Left hindlimb (tissue), 1 donor: ENCODE measurements around the gene CUL4A.
"Not testable (repeated sequence)": the region's sequence is repeated elsewhere in the genome, so short reads cannot be mapped to it uniquely, and the experiment has no call there.

Source experiments
- DNase-seq: peaks from one replicate; pipeline ENCODE4 v3.0.0-alpha.2; 2018

CUL4A gene

DNA sequence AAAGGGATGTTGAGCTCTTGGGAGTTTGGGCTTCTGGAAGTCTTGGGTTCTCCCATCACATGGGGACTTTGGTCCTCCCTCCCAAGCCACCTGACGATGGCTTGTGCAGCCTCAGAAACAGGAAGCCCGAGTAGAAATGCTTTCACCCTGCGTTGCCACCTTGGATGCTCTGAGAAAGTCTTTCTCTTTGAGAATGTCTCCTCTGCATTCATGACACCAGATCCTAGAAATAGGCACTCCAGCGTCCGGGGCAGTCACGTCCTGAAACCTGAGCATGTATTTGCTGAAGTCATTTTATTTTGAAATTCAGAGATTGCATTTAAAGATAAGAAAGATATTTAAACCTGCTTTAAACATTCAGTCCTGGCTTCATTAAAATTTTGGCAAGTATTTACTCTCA, 34.4 kb downstream of the CUL4A start:
- no peak for DNase-seq

GRCh38 chr13:113245849-113246796, 36.7 kb downstream of the CUL4A start:
- no peak for DNase-seq

GRCh38 chr13:113252516-113253095, 43.2 kb downstream of the CUL4A start:
- no peak for DNase-seq

- DNase-seq: not testable (repeated sequence)
These were observed 48.5 kb downstream of the CUL4A start for GRCh38 chr13:113257908-113258307.

DNA sequence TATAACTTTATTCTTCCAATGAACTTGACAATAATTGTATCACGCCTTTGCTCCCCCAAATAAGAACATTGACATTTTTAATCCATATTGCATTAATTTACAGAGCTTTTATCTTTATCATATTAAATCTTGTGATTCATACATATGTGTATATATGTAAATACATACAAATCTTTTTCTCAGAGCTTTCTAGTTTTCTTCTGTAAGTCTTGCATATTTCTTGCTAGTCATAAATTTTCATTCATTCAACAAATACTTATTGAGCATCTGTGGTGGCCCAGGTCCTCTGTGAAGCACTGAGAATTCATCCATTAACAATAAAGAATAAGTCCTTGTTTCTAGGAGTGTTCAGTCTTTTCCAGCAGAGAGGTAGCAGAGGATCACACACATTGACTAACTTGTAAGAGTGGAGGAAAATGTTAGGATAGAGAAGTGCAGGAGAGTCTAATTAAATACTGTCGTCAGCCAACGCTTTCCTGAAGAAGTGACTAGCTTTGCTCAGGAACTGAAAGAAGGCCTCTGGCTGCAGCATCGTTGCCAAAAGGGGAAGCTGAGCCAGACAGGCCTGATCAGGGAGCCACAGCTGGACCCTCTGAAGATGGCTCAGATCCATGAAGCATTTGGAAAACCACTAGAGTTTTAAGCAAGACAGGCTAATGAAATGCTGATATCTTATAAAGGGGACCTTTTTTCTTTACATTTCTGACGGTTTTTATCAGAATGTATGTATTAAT, 49.1 kb downstream of the CUL4A start:
- no peak for DNase-seq

- no peak for DNase-seq
These were observed 51.6 kb downstream of the CUL4A start for GRCh38 chr13:113260996-113261395.

DNA sequence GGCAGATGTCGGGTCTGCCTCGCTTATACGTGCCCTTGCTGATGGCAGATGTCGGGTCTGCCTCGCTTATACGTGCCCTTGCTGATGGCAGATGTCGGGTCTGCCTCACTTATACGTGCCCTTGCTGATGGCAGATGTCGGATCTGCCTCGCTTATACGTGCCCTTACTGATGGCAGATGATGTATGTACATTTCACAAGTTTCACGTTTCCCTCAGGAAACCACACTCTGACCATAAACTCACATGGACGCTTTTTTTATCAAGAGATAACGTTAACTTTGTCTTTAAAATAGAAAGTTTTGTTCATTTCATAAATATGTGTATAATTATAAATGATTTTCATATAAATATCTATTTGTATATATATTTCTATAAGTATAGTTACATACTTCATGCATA, 53.6 kb downstream of the CUL4A start:
- DNase-seq: not testable (repeated sequence)

DNA sequence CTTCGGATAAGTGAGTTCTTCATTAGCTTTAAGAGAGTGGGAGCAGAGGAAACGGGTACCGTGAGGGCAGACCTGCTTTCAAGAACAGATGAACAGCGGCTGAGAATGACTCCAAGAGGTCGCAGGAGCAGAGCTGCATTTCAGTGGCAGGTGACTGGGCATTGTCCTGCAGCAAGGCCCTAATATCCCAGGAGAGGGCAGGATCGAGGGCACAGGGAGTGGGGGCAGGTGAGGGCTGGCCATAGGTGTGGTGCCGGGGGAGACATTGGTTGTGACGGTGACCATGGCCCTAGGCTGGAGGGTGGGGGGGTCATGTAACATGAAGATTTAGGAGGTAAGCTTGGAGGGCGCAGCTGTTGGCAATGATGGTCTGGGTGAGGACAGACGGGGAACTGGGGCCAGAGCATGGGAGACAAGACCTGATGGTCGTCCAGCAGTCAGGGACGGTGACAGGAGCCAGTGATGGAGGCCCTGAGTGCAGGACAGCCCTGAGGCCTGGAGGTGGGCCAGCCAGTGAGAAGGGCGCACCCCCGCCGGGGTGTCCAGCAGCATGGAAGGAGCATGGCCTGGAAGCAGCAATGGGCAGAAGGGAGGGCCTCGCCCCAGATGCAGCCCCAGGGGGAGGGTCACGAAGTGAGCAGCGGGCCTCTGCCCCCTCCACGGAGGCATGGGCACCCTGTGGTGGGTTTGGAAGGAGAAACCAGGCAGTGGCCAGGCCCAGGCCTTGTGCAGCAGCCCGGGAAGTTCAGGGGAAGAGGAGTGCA, 58.4 kb downstream of the CUL4A start:
- DNase-seq: no peak

GRCh38 chr13:113272031-113272430, 62.6 kb downstream of the CUL4A start:
- no peak for DNase-seq

GRCh38 chr13:113272701-113273181, 63.3 kb downstream of the CUL4A start:
- no peak for DNase-seq

GRCh38 chr13:113273321-113273720, 63.9 kb downstream of the CUL4A start:
- DNase-seq: no peak

DNA sequence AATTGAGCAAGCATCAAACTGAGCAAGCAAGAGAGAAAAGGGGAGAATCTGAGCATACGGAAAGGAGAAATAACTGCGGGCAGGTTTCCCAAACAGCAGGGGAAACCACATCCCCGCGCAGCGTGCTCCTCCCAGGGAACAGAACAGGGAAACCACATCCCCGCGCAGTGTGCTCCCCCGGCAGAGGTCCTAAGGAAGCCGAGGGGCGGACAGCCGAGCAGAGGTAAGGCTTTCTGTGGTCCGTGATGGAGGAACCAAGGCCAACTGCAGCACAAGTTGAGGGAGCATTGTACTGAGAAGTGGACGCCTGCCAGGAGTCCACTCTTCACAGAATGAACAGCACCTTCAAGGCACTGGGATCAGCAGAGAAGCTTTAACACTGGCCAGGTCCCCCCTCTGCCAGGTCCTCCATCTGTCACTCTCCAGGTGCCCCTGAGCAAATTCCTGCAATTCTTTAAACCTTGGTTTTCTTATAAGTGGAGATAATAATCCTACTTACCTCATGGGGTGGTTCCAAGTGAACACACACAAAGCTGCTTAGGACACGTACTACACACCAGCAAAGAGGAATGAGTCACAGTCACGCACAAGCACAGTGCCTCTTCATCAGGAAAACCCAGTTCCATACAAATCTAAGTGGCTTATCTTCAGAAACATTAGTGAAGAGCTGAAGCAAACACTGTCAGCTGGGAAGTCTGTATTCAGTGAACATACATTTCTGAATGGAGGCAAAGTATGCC, 64.6 kb downstream of the CUL4A start:
- no peak for DNase-seq

GRCh38 chr13:113274721-113275120, 65.3 kb downstream of the CUL4A start:
- DNase-seq: no peak

DNA sequence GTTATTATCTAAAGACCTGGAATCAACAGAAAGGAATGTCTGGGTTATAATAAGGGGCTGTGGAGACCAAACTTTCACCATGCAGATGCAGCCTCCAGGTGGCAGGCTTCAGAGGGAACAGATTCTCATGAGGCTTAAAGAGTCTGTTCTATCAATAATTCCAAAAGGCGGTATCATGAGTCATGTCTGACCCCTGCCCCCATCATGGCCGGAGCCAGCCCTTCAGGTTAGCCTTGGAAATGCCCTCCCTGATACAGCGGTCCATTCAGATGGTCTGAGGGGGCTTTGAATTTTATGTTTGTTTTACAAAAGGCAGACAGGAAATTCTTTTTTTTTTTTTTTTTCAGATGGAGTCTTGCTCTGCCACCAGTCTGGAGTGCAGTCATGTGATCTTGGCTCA, 66.0 kb downstream of the CUL4A start:
- no peak for DNase-seq

DNA sequence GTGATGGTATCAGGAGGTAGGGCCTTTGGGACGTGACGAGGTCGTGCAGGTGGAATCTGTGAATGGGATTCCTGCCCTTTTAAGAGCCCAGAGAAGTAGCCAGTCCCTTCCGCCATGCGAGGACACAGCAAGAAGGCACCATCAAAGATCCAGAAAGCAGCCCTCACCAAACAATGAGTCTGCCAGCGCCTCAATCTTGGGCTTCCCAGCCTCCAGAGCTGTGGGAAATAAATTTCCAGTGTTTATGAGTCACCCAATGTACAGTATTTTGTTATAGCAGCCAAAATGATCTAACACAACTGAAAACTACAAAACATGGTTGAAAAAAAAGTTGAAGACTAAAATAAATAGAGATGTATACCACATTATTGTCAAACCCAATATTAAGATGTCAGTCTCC, 70.7 kb downstream of the CUL4A start:
- no peak for DNase-seq

- no peak for DNase-seq
These were observed 74.5 kb downstream of the CUL4A start for GRCh38 chr13:113283904-113284303.

GRCh38 chr13:113288880-113289279, 79.5 kb downstream of the CUL4A start:
- DNase-seq: no peak

DNA sequence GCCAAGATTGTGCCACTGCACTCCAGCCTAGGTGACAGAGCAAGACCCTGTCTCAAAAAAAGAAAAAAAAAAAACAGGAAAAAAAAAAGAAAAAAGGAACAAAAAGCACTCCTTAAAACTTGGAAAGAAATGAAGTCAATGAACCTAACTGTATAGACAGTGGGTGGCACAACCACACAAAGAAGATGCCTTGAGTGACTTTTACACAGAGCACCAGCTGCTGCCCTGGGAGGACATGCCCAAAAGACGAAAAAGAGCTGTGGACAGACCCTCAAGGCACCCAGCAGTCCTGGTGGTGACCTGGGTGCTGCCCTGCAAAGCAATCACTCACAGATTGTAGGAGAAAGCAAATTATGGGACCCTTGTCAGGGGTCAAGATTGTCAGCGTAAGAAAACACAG, 81.7 kb downstream of the CUL4A start:
- DNase-seq: no peak

DNA sequence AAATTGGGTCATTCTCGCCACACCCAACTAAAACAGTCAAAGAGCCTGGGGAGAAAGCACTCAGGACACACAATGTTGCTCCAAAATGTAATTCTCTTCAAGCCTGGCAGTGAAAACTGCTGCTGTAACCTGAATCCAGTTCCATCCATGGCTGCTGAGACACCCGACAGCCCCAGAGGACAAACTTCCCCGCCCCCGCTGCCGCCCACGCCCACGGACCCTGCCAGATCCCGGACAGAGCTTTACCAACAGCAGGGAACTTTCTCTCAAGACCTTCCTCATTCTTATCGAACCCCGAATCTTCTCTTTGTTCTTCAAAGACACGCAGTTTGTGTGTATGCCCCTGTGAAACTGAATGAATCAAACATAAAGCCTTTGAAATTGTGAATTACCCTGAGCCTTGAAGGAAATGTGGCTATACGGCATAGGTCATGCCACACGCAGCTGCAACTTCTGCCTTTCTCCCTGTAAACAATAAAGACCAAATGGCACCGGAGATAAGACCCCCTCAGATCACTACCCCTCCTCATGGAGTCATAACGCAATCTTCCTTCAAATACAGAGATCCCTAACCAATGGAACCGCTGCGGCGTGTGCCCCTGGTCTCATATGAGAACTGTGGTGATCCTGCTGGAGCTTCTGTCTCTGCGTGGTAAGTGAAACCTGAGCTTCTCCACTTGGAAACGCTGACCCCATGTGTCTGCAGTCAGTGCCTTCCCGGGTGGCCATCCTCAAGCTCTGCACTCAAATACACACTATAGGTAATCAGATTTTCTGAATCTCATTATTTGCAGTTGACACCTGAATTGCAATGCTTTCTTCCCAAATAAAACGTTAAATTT, 82.8 kb downstream of the CUL4A start:
- DNase-seq: no peak

- no peak for DNase-seq
These were observed 84.3 kb downstream of the CUL4A start for GRCh38 chr13:113293686-113294085.

GRCh38 chr13:113295776-113296175, 86.4 kb downstream of the CUL4A start:
- no peak for DNase-seq
